Liver (tissue), 3 donors: Measurements from ENCODE around the gene FRMD4A.

Experiments
- CTCF ChIP-seq: fragments of 150-350 bp; IDR thresholded peaks from 2 replicates; pipeline ENCODE4 v1.5.1; 2017; ENCODE audit warnings: improper control_type of control experiment, low read depth, low read length; ENCODE audit not compliant: missing input control
- GABPA ChIP-seq, 2 donors: IDR thresholded peaks in 1 of 2; conservative IDR thresholded peaks in 1 of 2; 2 replicates each; pipeline ENCODE4 v1.6.1; 2016; ENCODE audit warnings: antibody characterized with exemption in 2 of 2, mild to moderate bottlenecking in 1 of 2, moderate library complexity in 1 of 2
- JUND ChIP-seq, 2 donors: IDR thresholded peaks; 2 replicates each; pipeline ENCODE4 v1.6.1; 2016; ENCODE audit warnings: antibody characterized with exemption in 2 of 2
- MAX ChIP-seq: IDR thresholded peaks from 2 replicates; pipeline ENCODE4 v1.6.1; 2016; ENCODE audit warnings: antibody characterized with exemption
- NR2F2 ChIP-seq: IDR thresholded peaks from 2 replicates; pipeline ENCODE4 v1.6.1; 2016; ENCODE audit warnings: antibody characterized with exemption
- REST ChIP-seq: IDR thresholded peaks from 2 replicates; pipeline ENCODE4 v1.6.1; 2016; ENCODE audit warnings: antibody characterized with exemption, mild to moderate bottlenecking
- ZBTB33 ChIP-seq: IDR thresholded peaks from 2 replicates; pipeline ENCODE4 v1.6.1; 2016; ENCODE audit warnings: antibody characterized with exemption
- donor health status: healthy.
- donor health status: healthy.

GRCh38 chr10:13792006-13792405 lies 538.7 kb downstream of the FRMD4A start:
- TF ChIP-seq ZBTB33 (no peak), JUND (IDR thresholded peaks at IDR 0.05) (no peak), CTCF (no peak), MAX (no peak), GABPA (IDR thresholded peaks at IDR 0.05 in 1 of 2, conservative IDR thresholded peaks at IDR 0.05 in 1 of 2) (no peak), REST (no peak), NR2F2 (no peak)
